Stimulated activated CD8-positive, alpha-beta memory T cell treated with anti-CD3 and anti-CD28 coated beads, Interleukin-7, amount 100 ng/mL, for 24 hours (primary cell): ENCODE measurements around the gene ERICH2.

Source experiments
- DNase-seq: peaks from one replicate; pipeline ENCODE4 v3.0.0-alpha.2; 2020; ENCODE audit warnings: low read depth

Gene ERICH2

DNA sequence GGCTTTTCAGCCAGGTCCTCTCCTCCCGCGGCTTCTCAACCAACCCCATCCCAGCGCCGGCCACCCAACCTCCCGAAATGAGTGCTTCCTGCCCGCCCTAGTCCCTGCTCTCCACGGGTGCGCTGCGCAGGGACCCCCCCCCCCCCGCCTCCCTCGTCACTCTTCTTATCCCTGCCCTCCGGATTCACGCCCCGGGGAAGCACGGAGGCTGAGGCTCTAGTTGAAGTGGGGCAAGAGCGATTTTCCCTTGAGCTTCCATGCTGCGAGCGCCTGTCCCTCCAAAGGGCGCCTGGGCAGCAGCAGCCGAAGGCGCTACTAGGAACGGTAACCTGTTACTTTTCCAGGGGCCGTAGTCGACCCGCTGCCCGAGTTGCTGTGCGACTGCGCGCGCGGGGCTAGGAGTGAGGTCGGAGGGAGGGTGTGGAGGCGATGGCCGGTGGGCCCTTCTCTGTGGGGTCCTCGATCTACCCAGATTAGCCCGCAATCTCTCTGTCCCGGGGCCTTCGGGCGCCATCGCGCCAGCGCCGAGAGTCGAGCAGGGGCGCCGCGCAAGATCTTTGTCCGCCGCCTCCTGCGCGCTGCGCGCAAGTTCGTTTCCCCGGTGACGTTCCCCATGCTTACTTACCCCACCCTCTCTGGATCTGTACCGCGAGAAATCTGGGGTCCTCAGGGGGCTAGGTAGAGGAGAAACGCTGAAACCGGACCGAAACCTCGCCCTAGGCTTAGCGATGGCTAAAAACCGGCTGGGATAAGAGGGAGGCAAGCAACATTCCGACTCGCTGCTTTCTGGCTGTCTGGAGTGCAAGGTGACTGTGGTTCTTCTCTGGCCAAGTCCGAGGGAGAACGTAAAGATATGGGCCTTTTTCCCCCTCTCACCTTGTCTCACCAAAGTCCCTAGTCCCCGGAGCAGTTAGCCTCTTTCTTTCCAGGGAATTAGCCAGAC lies 47.2 kb downstream of the ERICH2 start:
- DNase-seq, result no peak

DNA sequence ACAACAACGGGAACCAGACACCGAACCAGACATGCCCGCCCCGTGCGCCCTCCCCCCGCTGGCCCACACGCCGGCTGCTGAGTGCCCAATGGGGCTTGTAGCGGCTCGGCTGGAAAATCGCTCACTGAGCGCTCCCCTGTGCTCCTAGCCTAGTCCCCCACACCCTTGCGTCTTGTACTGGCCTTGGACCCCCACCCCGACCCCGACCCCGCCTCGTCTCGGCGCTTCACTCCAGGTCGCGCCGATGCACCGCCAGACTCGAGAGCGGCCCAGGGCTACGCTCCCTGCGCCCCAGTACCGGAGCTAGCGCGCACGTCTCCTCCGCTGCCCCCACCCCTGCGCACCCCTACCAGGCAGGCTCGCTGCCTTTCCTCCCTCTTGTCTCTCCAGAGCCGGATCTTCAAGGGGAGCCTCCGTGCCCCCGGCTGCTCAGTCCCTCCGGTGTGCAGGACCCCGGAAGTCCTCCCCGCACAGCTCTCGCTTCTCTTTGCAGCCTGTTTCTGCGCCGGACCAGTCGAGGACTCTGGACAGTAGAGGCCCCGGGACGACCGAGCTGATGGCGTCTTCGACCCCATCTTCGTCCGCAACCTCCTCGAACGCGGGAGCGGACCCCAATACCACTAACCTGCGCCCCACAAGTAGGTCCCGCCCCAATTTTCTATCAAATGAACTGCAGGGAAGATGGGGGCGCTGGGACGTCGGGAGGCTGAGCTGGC lies 48.0 kb downstream of the ERICH2 start:
- no peak for DNase-seq

DNA sequence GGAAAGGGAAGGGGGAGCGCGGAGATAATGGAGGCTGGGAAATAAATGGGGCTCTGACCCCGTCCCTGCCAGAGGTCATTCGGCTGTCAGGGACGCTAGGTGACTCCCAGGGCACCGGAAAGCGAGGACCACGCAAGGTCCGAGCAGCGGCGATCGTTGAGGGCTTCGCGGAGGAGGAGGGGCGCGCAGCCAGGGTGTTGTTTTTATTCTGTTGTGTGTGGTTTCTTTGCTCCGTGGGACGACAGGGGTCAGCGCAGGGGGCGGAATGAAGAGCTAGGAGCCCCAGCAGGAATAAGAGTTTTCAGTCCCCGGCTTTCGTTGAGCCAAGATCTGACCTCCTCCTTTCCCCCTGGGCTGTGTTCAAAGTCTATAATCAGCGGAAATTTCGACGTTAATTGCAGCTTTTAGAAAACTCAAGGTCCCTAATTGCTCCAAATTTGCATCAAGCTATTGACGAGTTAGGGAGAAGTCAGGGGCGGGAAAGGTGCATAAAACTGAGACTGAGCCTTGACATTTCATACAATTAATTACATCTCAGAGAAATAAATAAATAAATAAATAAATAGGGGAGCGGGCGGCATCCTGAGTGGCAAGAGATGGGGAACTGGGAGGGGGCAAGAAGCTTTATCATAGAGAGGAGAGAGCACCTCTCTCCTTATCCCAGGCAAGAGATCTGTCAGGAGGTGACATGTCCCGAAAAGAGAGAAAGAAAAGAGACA lies 48.7 kb downstream of the ERICH2 start:
- no peak for DNase-seq

DNA sequence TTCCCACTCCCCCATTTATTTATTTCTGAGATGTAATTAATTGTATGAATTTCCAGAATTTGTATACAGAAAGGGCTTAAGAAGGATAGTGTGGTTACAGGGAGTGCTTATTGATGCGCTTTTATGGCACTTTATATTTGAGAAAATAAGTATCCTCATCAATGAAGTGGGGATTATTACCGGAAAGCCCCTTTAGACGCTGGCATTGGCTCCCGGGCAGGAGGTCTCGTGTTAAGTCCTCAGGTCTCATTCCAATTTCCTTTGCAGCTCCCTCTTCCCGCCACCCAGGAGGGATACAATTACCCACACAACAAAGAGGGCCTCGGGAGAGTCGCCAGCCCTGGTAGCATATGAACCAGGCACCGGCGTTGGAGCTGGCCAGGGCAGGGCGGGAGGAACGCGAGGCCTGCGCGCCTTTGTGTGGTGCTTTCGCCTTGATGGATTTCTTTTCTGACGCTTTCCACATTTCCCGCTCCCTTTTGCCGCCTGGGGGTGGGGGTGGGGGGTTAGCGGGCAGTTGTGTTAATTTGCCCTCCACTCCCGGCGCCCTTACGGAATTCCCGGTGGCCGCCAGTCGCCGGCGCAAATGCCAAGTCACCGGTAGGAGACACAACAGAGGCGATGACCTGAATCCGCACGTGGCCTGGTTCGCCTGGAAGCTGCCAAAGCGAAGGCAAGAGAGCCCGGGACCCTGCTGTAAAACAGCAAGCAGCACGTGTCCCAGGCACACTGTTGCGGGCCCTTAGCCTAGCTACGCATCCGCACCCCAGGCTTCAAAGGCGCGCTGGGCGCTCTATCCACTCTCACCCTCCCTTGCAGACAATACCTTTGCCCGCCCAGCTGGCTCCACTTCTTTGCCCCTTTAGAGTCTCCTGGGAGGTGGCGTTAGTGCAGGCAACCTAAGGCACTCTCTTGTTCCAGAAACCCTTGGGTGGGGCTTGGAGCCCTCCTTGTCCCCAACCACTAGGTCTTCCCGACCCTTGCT lies 49.8 kb downstream of the ERICH2 start:
- no peak for DNase-seq

DNA sequence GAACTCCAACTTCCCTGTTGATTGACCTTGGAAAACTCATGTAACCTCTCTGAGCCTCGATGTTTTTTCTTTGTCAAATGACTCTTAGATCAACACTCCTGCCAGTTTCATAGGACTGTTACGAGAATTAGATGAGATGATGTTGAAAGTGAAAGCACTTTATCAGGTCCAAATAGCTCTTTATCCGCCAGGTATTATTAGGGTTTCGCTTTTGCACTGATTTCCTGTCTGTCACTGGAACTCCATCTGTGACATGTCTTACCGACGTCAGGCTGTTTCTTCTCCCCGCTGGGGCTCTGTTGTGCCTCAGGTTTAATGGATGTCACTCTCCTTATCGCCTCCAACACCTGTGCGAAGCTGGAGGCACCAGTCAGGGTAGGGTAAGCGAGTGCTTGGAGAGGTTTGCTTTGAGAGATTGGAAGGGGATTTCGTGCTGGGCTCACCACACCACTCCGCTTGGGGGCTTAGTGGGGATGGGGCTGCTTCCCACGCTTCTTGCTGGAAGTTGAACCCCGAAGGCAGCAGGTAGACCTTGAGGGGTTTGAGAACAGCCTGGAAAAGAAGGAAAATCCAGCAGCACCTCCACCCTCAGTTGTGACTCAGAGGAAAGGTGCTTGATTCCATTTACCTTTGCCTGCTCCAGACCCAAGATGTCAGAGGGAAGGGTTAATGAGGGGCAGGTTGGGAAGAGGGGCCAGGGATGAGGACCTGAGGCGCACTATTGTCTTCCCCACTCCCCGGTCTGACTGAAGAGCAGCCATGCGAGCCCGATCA lies 50.8 kb downstream of the ERICH2 start:
- DNase-seq, result no peak

DNA sequence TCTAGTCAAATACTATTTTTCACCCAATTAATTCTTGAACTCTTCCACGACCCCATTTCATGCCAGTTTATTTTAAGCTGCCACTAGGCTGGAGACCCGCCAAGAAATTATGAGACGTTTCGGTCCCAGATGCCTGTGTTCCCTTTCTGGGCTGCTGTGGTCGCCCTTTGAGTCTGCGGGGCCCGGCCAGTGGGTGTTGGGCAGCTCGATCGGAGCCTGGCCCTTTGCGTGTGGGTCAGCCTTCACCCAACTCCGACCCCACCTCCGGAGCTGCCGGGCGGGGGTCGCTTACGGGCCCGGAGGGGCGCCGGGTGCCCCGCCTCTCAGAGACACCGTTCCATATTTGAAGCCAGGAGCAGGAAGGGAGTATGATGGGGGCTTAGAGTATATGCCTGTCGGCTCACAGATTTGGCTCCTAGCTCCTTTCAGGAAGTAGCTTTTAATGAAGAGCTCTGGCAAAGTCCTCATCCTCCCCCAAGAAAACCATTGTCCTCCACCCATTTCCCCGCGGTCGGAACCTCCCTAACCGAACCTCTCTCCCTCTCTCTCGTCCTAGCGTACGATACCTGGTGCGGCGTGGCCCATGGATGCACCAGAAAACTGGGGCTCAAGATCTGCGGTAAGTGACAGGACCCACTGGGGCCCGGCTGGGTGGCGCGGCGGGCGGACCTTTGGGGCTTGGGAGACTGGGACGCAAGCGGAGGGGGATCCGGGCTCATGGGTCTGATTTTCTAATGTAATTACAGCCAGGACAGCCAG lies 51.5 kb downstream of the ERICH2 start:
- DNase-seq, result no peak

DNA sequence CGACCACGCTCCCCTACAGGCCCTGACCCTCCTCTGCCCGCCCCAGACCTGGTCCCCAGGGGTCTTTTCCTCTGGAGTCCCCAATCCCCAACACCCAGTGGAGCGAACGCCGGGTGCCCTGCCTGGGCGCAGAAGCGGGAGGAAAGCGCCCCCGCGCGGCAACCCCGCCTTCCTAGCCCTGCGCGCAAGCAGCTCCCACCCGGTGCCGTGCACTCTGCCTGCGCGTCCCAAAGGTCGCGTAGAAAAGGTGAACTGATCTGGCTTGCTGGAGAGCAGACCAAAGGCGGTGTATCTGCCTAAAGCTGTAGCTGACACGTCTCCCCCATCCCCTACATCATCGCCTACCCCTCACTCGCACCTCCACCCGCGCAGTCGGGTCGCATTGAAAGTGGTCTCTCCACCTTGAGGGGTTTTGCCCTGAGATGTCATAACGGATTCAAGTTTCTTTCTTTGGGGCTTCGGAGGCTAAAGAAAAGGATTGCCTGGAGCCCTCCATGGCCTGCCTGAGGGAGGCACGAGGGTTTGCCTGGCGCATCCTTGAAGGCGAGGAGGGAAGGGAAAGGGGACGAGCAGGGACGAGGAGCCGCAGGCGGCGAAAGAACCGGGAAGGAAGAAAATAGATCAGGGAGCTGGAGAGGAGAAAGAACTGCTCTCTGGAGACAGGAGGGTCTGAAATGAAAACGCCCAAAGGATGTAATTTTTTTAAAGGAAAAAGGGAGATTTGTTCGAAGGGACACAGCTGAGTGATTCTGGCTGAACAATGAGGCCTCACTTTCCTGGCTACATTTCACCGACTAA lies 52.3 kb downstream of the ERICH2 start:
- no peak for DNase-seq

DNA sequence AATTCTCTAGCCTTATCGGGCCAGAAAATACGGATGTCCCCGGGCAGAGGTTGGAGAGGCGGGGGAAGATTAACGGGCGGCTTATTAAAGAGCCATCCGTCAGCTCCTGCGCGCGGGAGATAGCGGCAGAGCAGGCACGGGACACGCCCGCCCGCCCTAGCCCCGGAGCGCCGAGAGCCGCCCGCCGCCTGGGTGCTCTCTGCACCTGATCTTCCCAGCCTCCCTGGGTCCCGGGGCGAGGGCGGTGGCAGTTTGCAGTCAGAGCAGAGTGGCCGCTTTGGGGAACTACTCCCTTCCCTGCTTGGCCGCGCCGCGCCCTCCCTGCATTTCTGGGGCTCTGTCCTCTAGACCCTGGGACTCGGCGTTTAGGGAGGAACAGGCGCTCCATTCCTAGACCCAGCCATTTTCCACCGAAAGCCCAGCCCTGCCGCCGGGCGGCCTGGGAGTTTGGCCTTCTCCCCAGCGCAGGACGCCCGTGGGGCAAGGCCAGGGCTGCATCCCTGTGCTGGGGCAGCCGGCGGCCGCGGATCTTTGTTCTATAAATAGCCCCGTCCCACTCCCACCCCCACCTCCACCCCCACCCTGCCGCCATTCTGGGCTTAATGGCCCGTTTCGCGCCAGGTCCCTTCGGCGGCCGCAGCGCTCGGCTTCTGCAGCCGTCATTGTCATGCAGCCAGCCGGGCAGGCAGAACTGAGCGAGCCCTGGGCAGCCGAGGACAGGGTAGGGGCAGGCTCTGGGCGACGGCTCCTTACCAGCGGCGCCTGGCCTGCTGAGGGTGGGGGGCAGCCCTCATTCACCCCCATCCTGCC lies 53.1 kb downstream of the ERICH2 start:
- DNase-seq, result no peak

DNA sequence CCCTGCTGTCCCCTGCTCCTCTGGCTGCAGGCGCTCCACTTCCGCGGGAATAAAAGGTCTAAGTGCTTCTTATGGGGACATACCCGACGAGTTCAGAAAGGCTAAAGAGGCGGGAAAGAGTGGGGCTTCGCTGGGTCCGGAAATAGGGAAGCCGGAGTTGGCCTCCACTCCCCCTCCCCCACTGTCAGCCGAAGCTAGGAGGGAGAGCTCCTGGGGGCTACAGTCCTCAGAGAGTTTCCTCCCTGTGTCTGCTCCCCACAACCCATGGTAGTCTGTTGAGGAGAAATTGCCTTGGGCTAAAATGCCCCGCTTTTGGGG lies 53.7 kb downstream of the ERICH2 start:
- DNase-seq, result no peak

DNA sequence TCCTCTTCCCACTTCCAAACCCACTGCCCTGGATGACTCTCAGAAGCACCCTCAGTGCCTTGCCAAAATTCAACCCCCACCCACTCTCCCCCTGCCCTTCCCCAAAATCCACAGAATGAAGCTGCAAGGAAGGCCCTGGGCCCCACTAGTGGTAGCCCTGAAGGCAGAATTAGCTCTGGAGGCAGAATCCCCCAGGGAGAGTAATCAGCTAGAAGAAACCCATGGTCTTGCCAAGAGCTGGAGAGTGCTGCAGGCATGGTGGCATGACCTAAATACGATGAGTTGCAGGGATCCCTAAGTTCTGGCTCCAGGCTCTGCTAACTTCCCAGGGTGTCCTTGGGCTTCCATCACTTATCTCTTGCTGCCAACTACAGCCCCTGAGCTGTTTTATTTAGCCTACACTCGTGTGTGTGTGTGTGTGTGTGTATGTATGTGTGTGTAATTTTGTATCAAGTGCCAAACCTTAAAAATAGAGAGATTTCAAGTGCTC lies 54.4 kb downstream of the ERICH2 start:
- no peak for DNase-seq

DNA sequence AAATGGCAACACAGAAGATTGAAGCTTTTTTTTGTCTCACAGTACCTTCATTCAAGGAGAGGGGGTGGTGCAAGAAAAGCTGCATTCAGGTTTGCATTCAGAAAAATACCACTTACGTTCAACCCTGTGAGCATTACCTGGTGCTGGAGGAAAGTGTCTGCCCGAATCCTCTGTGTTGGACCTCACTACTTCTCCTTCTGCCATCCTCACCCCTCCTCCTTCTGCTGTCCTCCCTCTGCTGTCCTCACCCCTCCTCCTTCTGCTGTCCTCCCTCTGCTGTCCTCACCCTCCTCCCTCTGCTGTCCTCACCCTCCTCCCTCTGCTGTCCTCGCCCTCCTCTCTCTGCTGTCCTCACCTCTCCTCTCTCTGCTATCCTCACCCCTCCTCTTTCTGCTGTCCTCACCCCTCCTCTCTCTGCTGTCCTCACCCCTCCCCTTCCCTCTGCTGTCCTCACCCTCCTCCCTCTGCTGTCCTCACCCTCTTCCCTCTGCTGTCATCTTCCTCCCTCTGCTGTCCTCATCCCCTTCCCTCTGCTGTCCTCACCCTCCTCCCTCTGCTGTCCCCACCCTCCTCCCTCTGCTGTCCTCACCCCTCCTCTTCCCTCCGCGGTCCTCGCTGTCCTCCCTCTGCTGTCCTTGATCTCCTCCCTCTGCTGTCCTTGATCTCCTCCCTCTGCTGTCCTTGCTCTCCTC lies 57.8 kb downstream of the ERICH2 start:
- no peak for DNase-seq

DNA sequence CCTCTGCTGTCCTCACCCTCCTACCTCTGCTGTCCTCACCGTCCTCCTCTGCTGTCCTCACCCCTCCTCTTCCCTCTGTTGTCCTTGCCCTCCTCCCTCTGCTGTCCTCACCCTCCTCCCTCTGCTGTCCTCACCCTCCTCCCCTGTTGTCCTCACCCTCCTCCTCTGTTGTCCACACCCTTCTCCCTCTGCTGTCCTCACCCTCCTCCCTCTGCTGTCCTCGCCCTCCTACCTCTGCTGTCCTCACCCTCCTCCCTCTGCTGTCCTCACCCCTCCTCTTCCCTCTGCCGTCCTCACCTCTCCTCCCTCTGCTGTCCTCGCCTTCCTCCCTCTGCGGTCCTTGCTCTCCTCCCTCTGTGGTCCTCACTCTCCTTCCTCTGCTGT lies 58.3 kb downstream of the ERICH2 start:
- no peak for DNase-seq

DNA sequence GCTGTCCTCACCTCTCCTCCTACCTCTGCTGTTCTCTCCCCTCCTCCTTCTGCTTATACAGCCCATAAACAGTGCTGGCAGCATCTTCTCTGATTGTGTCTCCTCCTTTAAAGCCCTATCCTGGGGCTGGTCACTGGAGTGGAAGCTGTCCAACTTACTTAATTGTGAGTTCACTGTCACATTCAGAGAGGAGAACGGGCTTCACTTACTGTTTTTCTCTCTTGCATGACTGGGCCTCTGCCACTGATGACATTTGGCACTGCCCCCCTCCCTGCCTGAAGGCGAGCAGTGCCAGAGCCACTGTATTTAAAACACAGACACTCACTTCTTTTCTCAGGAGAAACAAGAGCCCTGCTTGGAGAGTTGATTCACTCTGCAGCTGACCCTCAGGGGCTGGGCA lies 58.9 kb downstream of the ERICH2 start:
- no peak for DNase-seq

DNA sequence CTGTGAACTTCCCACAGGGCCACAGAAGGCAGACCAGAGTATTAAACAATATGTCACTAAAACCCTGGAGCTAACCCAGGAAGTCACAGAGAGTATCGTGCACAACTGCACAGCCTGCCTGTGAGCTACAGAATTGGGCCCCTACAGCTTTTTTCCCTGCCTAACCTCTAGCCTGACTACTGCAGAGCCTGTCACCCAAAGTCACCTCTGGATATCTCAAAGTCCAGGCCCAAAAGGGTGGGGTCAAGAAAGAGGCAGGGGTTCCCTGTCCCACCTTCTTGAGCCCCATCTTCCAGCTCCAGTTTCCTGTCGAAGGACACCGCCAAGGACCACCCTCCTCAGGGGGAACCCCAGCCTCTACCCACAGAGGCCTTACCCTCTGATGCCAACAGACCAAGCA lies 60.0 kb downstream of the ERICH2 start:
- no peak for DNase-seq

DNA sequence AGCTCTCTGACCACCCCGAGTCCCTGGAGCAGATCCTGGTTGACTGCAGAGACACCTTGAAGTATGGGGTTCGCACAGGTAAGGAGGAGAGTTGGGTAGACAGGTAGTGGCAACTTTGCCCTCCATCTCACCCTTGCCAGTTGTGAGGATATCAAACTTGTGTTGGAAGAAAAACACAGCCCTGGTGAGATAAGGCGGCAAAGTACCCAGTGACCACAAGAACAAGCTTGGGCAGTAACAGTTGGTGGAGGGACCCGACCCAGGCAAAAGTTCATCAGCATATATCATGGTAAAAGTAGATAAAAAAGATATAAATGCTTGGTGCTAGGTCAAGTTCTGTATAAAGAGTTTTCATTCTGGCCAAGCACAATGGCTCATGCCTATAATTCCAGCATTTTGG lies 60.9 kb downstream of the ERICH2 start:
- no peak for DNase-seq

DNA sequence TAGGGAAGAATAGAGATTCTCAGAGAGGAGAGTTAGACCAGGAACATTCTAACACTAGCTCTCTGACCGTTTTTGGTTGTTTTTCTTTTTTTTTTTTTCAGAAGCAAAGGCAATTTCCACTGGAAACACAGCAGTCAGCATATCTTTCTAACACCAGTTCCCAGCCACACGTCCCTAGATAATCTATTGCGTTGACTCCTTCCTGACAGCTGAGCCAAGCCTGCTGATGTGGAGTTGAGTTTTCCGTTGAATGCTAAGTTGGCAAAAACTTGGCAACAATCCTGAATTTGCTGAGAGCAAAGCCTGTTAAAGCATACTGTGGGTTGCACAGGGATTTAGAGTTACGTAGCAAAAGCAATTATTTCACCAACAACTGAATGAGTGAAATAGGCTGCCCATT lies 65.8 kb downstream of the ERICH2 start:
- DNase-seq, result no peak

DNA sequence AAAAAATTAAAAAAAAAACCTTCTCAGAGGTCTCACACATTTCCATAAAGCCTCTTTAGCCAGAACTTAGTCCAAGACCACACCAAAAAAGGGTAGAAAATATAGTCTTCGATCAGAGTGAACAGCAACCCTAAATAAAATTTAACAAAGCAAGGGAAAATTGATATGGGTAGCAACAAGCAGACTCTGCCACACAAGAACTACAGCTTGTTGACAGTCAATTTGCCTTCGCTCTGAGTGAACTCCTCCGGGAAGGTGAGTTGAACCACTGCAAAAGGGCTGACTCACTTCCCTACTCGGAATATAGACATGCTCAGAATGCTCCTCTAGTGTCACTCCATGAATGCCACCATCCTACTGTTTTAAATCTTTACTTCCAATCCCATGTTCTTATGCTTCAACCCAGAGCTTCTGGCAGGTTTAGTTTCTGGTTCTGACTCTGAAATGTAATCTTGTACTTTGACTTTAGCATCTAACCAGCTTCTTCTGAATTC lies 70.6 kb downstream of the ERICH2 start:
- no peak for DNase-seq

DNA sequence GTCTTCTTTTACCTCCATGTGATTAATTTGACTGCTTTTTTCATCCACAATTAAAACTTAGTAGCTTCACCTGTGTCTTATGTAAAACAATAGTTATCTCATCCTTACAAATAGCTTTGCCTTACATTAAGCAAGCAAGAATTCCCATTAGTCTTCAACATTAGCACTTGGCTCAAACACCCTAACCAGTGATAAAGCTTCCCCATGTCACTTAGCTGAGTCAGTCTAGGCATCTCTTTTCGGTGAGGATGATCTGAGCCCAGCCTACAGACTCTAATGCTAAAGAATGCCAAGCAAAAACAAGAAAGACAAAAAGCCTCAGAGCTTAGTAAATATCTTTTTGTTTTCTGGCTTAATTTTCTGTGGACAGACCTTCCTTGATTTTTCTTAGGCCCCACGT lies 72.6 kb downstream of the ERICH2 start:
- no peak for DNase-seq
